ENCODE data around the gene SLC25A4.

SLC25A4 gene

GRCh38 chr4:185149392-185149791, 6.3 kb downstream of the SLC25A4 start:
- TF ChIP-seq CTCF (IDR thresholded peaks at IDR 0.05; ENCODE audit: extremely low read depth, missing control alignments) = no peak
- no peak for DNase-seq (ENCODE audit: low spot score)

GRCh38 chr4:185151296-185151695, 8.2 kb downstream of the SLC25A4 start:
- no peak for DNase-seq (ENCODE audit: low spot score)
- TF ChIP-seq CTCF (IDR thresholded peaks at IDR 0.05; ENCODE audit: extremely low read depth, missing control alignments) = no peak

- DNase-seq (ENCODE audit: low spot score) = peak; percentile 41
- TF ChIP-seq CTCF (IDR thresholded peaks at IDR 0.05; ENCODE audit: extremely low read depth, missing control alignments) = no peak
These were observed 22.6 kb downstream of the SLC25A4 start for GRCh38 chr4:185165605-185166063.

GRCh38 chr4:185167234-185167633, 24.2 kb downstream of the SLC25A4 start:
- no peak for DNase-seq (ENCODE audit: low spot score)
- no peak for TF ChIP-seq CTCF (IDR thresholded peaks at IDR 0.05; ENCODE audit: extremely low read depth, missing control alignments)

GRCh38 chr4:185171373-185172071, 28.5 kb downstream of the SLC25A4 start:
- no peak for TF ChIP-seq CTCF (IDR thresholded peaks at IDR 0.05; ENCODE audit: extremely low read depth, missing control alignments)
- peak; percentile 25 for DNase-seq (ENCODE audit: low spot score)

- no peak for TF ChIP-seq CTCF (IDR thresholded peaks at IDR 0.05; ENCODE audit: extremely low read depth, missing control alignments)
- no peak for DNase-seq (ENCODE audit: low spot score)
These were observed 36.4 kb downstream of the SLC25A4 start for GRCh38 chr4:185179488-185179887.

GRCh38 chr4:185182239-185182638, 39.2 kb downstream of the SLC25A4 start:
- no peak for DNase-seq (ENCODE audit: low spot score)
- no peak for TF ChIP-seq CTCF (IDR thresholded peaks at IDR 0.05; ENCODE audit: extremely low read depth, missing control alignments)
